ENCODE data around the gene DGLUCY. TPM values are rescaled to one million over a fixed set of nuclear protein-coding genes. Genes with fewer than 3 reads are reported as not detected.

DGLUCY gene, protein sequence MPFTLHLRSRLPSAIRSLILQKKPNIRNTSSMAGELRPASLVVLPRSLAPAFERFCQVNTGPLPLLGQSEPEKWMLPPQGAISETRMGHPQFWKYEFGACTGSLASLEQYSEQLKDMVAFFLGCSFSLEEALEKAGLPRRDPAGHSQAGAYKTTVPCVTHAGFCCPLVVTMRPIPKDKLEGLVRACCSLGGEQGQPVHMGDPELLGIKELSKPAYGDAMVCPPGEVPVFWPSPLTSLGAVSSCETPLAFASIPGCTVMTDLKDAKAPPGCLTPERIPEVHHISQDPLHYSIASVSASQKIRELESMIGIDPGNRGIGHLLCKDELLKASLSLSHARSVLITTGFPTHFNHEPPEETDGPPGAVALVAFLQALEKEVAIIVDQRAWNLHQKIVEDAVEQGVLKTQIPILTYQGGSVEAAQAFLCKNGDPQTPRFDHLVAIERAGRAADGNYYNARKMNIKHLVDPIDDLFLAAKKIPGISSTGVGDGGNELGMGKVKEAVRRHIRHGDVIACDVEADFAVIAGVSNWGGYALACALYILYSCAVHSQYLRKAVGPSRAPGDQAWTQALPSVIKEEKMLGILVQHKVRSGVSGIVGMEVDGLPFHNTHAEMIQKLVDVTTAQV
- 10 to 100 TPM; 52.3 to 59.3 TPM for total RNA-seq

- H3K27me3 Mint-ChIP-seq, result no peaks in the 10 kb centered on the region
- intact Hi-C loops (cut with micrococcal nuclease), result no loop called here
- ATAC-seq, result no peak
- POLR2A ChIA-PET, result interaction anchor here (1.0 to 6.9 kb wide), 14 partner anchors 9 to 144 kb away, joined by 3 to 113 read pairs (median 6); partner anchors contain the start of genes GPR68 and RPS6KA5
- TF ChIP-seq, protein P1, sequence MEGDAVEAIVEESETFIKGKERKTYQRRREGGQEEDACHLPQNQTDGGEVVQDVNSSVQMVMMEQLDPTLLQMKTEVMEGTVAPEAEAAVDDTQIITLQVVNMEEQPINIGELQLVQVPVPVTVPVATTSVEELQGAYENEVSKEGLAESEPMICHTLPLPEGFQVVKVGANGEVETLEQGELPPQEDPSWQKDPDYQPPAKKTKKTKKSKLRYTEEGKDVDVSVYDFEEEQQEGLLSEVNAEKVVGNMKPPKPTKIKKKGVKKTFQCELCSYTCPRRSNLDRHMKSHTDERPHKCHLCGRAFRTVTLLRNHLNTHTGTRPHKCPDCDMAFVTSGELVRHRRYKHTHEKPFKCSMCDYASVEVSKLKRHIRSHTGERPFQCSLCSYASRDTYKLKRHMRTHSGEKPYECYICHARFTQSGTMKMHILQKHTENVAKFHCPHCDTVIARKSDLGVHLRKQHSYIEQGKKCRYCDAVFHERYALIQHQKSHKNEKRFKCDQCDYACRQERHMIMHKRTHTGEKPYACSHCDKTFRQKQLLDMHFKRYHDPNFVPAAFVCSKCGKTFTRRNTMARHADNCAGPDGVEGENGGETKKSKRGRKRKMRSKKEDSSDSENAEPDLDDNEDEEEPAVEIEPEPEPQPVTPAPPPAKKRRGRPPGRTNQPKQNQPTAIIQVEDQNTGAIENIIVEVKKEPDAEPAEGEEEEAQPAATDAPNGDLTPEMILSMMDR (IDR thresholded peaks at IDR 0.05), result no peak
- peak within 1 kb of the TSS; percentile 92 for H3K27ac Mint-ChIP-seq
- CTCF ChIA-PET, result interaction anchor here (1.3 to 4.4 kb wide), 12 partner anchors 9 to 211 kb away, joined by 3 to 36 read pairs (median 6); partner anchors contain the start of gene RPS6KA5
- DNase-seq, result peak; percentile 87
- H3K36me3 Mint-ChIP-seq (ENCODE audit: low read depth), result peaks cover 41% of the 10 kb centered on the region
- peaks cover 58% of the 10 kb centered on the region for H3K4me1 Mint-ChIP-seq (ENCODE audit: low read depth)
- H3K4me3 Mint-ChIP-seq, result peak within 1 kb of the TSS; percentile 92
- H3K9me3 Mint-ChIP-seq, result peaks cover 2% of the 10 kb centered on the region
These were observed at the start of gene DGLUCY for GRCh38 chr14:91113829-91114078. DGLUCY (plus strand) TSS chr14:91114073; CDS start chr14:91160295, 46,222 bp downstream.

- no peak for DNase-seq
- H3K4me1 Mint-ChIP-seq (ENCODE audit: low read depth), result peaks cover 59% of the 10 kb centered on the region
- H3K4me3 Mint-ChIP-seq, result no peak overlapping the region
- peak overlapping the region; percentile 77 for H3K27ac Mint-ChIP-seq
- POLR2A ChIA-PET, result interaction anchor here (1.1 to 9.2 kb wide), 3 partner anchors 13 to 51 kb away, joined by 3 to 113 read pairs (median 4); partner anchors contain the start of gene DGLUCY
- peaks cover 8% of the 10 kb centered on the region for H3K36me3 Mint-ChIP-seq (ENCODE audit: low read depth)
- H3K9me3 Mint-ChIP-seq, result peaks cover 9% of the 10 kb centered on the region
- no peak for ATAC-seq
- TF ChIP-seq, protein P1 (IDR thresholded peaks at IDR 0.05), result no peak
- intact Hi-C loops (cut with micrococcal nuclease), result no loop called here
- CTCF ChIA-PET, result interaction anchor here (1.1 to 7.1 kb wide), 3 partner anchors 13 to 162 kb away, joined by 3 to 36 read pairs (median 6); partner anchors contain the start of gene DGLUCY
- H3K27me3 Mint-ChIP-seq, result no peaks in the 10 kb centered on the region
These were observed 48.6 kb upstream of the DGLUCY start for GRCh38 chr14:91065266-91065665.

DNA sequence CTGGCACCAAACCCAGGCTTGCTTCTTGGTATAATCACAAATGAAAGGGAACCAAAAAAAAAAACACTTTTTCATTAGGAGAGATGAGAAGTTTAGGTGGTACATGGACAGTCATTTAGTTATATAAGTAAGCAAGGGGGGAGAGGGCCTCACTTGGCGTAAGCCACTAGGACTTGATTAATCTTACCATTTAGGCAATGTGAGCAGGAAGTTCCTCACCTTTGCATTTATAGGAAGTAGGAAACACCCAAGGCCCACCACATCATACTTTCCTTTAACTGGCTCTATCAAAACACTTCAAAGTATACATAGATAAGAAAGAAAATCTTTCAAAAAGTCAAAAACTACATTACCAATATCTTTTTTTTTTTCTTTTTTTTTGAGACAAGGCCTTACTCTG is 46.7 kb upstream of the DGLUCY start:
- Mint-ChIP-seq H3K36me3 (ENCODE audit: low read depth) (peaks cover 8% of the 10 kb centered on the region), H3K4me3 (peak overlapping the region; percentile 15), H3K27ac (peak overlapping the region; percentile 95), H3K27me3 (no peaks in the 10 kb centered on the region), H3K9me3 (peaks cover 9% of the 10 kb centered on the region), H3K4me1 (ENCODE audit: low read depth) (peaks cover 63% of the 10 kb centered on the region)
- ATAC-seq (peak; percentile 52), DNase-seq (peak; percentile 81)
- TF ChIP-seq, protein P1 (IDR thresholded peaks at IDR 0.05), result no peak
- ChIA-PET CTCF (no interaction called here), POLR2A (interaction anchor here (0.7 to 9.2 kb wide), 3 partner anchors 11 to 49 kb away, joined by 3 to 113 read pairs (median 7); partner anchors contain the start of gene DGLUCY)
- intact Hi-C loops (cut with micrococcal nuclease), result no loop called here

DNA sequence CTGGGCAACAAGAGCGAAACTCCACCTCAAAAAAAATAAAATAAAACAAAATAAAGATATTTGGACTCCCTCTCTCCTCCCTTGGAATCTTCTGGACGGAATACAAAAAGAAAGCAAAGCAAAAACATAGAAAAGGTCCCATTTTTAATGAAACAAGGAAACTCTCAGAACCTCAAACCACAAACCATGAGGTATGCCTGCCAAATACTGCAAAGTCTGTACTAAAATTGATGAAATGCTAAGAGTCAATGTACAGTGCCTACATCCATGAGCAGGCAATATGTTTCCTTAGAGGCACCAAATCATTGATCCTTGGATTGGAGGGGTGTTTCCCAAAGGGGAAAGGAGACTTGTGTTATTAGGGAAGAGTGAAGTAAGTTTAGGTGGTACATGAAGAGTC is 45.2 kb upstream of the DGLUCY start:
- peak overlapping the region; percentile 95 for H3K27ac Mint-ChIP-seq
- intact Hi-C loops (cut with micrococcal nuclease), result no loop called here
- POLR2A ChIA-PET, result interaction anchor here (0.7 to 1.9 kb wide), 4 partner anchors 9 to 57 kb away, joined by 3 to 6 read pairs (median 3); partner anchors contain the start of gene DGLUCY
- peaks cover 4% of the 10 kb centered on the region for H3K36me3 Mint-ChIP-seq (ENCODE audit: low read depth)
- peak; percentile 18 for DNase-seq
- H3K27me3 Mint-ChIP-seq, result no peaks in the 10 kb centered on the region
- H3K9me3 Mint-ChIP-seq, result peaks cover 6% of the 10 kb centered on the region
- peaks cover 52% of the 10 kb centered on the region for H3K4me1 Mint-ChIP-seq (ENCODE audit: low read depth)
- TF ChIP-seq, protein P1 (IDR thresholded peaks at IDR 0.05), result no peak
- peak overlapping the region; percentile 4 for H3K4me3 Mint-ChIP-seq
- no peak for ATAC-seq
- CTCF ChIA-PET, result interaction anchor here (1.2 kb wide), 1 partner anchor 9 kb away, joined by 4 read pairs; no protein-coding TSS in a partner anchor
